Activated T-helper 9 cell treated with anti-CD3 and anti-CD28 coated beads, Interleukin-2, amount 50 U/mL, for 16 hours (primary cell): ENCODE measurements around the gene CD36.

Experiments
- DNase-seq: peaks from one replicate; pipeline ENCODE4 v3.0.0-alpha.2; 2020; ENCODE audit warnings: low read depth

CD36 gene

GRCh38 chr7:80637911-80638765, at the start of gene CD36:
Gene CD36, plus strand, starts transcription at chr7:80638642. Its CDS starts 8,099 bp downstream, at chr7:80646741.
- DNase-seq = no peak

DNA sequence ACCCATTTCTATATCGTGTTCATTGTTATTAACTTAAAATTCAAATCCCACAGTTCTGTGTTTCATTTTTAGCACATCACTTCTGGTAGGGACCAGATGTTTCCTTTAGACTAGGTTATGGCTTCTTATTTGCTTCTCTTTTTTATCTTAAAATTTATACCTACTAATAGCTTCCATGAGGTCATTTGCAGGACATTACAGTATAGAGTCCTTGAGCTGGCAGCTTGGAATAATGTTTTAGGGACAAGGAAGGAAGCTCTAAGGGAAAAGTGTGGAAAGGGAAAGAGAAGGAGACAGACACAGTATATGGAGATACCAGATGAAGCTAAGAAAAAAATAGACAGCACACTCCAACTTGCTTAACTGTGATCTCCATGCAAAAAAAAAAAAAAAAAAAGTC, 48.8 kb upstream of the CD36 start:
- DNase-seq = no peak

DNA sequence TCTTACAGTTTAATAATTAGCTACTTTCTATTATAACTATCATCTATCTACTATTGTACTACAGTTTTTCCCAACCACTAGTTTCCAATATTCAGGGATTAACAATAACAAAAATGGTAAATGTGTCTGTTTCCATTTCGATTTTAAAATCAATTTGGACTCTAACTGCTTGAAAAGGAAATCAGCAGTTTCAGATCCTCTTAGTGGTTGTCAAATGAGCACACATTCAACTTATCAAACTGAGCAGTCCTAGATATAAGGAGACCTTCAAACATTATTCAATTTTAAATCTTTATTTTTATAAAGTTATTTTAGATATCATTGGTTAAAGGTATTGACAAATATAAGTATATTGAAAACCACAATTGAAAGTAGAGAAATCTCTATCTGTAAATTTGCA, 46.8 kb upstream of the CD36 start:
- no peak for DNase-seq

DNA sequence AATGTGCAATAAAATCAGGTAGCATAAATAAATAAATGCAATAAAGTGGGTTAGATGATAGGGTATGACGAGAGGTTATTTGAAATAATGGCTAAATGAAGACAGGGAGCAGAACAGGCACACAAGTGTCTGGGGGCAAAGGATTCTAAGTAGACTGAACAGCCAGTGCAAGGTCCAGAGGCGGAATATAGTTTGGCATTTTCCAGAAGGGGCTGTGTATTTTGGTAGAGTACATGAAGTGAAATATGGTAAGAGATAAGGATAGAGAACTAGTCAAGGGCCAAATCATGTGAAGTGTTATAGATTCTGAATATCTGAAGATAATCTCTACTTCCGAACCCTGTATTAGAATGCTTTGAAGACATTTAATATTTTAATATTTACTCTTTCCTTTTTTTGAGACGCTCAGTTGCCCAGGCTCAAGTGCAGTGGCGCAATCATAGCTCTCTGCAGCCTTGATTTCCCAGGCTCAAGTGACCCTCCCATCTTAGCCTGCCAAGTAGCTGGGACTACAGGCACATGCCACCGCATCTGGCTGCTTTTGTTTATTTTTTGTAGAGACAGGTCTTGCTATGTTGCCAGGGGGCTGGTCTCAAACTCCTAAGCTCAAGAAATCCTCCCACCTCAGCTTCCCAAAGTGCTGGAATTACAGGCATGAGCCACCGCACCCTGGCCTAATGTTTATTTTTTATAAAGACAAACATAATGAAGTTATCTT, 44.4 kb upstream of the CD36 start:
- no peak for DNase-seq

- DNase-seq = no peak
Observed at GRCh38 chr7:80596933-80597517, 41.4 kb upstream of the CD36 start.

GRCh38 chr7:80597875-80598274, 40.6 kb upstream of the CD36 start:
- no peak for DNase-seq

DNA sequence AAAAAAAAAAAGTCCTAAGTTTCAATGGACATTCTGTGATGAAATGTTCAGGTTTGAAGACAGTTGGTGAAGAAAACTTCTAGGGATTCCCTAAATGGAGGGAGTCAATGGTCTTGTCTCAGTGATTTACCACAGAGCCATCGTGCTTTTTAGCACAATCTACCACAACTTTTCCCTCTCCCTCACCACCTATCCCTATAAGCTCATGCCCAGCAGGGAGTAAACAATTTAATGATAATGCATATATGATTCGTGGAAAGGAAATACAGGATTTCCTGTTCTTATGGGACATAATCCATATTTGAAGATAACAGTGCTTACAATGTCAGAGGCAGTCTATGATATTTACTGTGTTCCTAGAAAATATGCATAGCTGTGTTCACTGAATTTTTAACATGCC, 38.4 kb upstream of the CD36 start:
- DNase-seq = no peak

- no peak for DNase-seq
Observed at GRCh38 chr7:80601999-80602398, 36.4 kb upstream of the CD36 start.

GRCh38 chr7:80603940-80604339, 34.5 kb upstream of the CD36 start:
- DNase-seq = no peak

GRCh38 chr7:80604436-80604835, 34.0 kb upstream of the CD36 start:
- no peak for DNase-seq

DNA sequence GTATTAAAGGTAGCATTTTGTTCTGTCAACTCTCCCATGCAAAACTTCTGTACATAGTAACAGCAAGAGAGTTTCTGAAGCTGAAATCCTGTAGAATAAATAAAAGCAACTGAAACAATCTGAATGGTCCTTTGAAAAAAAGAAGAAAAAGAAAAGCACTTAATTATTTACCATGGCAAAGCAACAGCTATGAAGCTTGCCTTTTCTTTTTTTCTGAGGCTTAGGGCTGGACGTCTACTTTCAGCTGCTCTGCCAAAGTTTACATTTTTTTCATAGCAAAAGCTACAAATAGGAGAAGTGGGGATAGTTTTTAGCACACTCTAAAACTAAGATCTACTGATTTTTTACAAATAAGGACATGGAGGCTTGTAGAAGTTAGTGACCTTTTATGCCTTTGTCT, 31.3 kb upstream of the CD36 start:
- no peak for DNase-seq

- no peak for DNase-seq
Observed at GRCh38 chr7:80608336-80608735, 30.1 kb upstream of the CD36 start.

DNA sequence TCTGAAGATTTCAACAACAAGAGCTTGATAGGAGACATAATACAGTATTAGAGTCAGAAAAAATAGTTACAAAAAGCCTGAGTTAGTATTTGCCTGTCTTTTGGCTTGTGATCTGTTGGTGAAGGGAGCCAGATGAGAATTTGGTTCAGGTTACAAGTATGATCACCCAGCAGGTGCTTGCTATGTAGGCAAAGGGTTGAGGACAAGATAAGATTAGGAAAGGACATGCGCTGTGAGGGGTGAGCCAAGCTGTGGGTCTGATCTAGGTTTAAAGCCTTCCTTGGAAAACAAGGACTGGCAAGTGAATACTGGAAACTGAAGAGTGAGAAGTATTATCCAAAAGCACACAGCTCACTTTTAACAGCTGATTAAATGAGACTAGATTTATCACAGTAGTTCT, 28.7 kb upstream of the CD36 start:
- no peak for DNase-seq

GRCh38 chr7:80611353-80611752, 27.1 kb upstream of the CD36 start:
- no peak for DNase-seq

DNA sequence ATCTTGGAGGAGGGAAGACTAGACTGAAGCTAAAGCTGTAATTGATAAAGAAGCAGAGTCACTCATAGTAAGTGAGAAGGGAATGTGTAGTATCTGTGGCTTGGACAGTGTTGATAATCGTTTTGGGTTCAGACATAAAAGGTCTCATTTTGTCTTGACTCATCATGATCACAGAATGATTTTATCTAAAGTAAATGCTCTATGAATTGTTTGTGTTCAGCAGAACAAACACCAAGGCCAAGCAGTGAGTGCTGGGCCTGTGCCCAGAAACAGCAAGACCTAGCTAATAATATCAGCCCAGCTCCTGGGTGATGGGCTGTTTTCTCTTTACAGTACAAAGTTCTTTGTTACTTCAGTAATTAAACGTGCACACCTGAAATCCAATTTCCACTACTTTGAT, 26.7 kb upstream of the CD36 start:
- DNase-seq = no peak

- no peak for DNase-seq
Observed at GRCh38 chr7:80612880-80613279, 25.6 kb upstream of the CD36 start.

DNA sequence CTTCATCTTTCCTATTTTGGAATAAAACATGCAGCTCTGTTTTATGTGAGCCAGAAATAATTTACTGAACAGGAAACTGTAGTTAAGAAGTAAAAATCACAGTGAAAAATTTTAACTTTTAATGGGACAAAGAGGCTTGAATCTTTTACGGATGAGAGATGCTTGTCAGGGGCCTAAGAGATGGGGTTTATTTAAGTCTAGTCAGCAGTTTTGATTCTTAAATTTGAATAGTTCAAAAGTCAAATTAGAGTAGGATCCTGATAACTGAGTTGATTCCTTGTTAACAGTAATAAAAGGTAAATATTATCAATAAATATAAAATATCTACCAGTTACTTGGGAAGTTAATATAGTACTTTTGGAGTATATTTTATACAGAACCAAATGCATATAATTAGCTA, 24.9 kb upstream of the CD36 start:
- no peak for DNase-seq

- DNase-seq = no peak
Observed at GRCh38 chr7:80614851-80615271, 23.6 kb upstream of the CD36 start.

GRCh38 chr7:80618096-80618495, 20.3 kb upstream of the CD36 start:
- DNase-seq = no peak

DNA sequence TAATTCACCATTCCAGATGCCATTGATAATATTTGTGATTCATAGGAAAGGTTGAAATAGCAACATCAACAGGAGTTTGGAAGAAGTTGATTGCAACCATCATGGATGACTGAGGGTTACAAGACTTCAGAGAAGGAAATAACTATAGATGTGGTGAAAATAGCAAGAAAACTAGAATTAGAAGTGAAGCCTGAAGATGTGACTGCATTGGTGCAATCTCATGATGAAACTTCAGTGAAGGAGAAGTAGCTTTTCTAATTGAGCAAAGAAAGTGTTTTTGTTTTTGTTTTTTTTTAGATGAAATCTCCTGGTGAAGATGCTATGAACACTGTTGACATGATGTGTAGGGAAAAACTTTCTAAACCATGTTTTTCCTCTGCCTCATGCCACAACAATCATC, 18.7 kb upstream of the CD36 start:
- DNase-seq = no peak

DNA sequence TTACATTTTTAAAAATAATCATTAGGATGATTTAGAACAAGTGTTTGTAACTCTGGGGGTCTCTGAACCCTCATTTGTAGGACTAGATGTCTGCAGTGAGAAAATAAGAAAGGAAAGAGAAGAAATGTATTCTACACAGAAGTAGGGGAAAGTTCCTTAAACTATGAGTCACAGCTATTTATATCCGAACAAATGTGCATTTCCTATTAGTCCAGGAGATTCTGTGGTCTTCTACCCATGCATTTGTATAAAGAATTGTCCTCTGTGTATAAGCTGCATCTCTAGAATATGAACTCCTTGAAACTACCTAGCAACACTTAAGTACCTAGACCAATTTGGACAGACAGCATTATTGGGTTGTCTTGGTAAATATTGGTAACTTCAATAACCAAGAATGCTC, 15.9 kb upstream of the CD36 start:
- DNase-seq = no peak

DNA sequence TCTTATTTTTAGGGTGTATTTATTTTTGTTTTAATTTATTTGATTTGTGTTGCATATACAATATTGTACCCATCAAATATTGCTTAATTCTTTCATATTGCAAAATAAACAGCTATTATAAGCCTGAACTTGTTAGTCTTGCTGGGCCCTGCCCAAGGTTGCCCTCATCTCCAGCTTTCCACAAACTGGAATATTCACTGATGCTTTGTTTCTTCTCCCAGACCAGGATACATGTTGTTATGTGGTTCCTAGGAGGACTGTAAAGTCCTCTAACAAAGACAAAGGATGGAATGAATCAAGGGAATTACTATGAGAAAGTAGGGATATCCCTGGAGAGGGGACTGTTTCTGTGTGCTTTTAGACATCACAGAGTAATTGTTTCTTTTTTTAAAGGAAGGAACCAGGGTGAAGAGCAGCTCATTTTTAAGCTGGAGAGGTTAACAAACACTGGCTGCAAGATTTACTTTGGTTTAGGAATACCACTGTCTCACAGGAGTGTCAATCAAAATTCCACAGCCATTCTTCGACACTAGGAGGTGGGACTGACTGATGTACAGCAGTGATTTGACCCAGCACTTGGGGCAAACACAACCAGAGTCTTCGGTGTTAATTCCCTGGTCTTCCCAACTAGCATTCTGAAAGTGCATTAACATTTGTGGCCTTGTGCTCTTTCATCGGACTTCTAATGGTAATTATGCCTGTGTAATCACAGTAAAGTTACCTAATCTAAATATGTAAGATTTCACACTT, 14.8 kb upstream of the CD36 start:
- no peak for DNase-seq
